Neural progenitor cell (in vitro differentiated cells): Measurements from ENCODE around the gene DNAH14.
"Not testable (repeated sequence)": the region's sequence is repeated elsewhere in the genome, so short reads cannot be mapped to it uniquely, and the experiment has no call there.

Experiments
- CTCF ChIP-seq: fragments of 200-600 bp; sonication (generic); IDR thresholded peaks from 2 replicates; pipeline ENCODE4 v1.5.1; 2017; ENCODE audit warnings: antibody characterized with exemption, mild to moderate bottlenecking
- EZH2 ChIP-seq: fragments of 200-600 bp; sonication (generic); IDR thresholded peaks from 2 replicates; pipeline ENCODE4 v1.6.1; 2017; ENCODE audit warnings: antibody characterized with exemption, mild to moderate bottlenecking, moderate library complexity

GRCh38 chr1:225210180-225210579, 280.7 kb downstream of the DNAH14 start:
- TF ChIP-seq CTCF, EZH2: not testable (repeated sequence)
